ENCODE measurements around the gene ADGRL3.

Gene ADGRL3

DNA sequence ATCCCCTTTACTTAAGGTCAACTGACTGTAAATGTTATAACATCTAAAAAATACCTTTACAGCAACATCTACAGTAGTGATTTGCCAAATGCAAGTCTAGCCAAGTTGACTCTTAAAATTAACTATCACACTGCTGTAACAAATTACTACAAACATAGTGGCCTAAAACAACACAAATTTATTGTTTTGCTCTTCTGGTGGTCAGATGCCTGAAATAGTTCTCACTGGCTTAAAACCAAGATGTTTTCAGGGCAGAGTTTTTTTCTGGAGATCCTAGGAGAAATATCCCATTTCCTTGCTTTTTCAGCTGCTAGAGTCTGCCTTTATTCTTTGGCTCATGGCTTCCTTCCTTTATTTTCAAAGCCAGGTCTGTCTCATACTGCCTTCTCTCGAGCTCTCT lies 120.5 kb downstream of the ADGRL3 start:
- TF ChIP-seq CSDC2 (CRISPR knock-in tag; IDR thresholded peaks at IDR 0.05) (no peak), ZFP3 (CRISPR knock-in tag; IDR thresholded peaks at IDR 0.05) (no peak), ZFP30 (CRISPR knock-in tag; IDR thresholded peaks at IDR 0.05) (no peak), PPARA (CRISPR knock-in tag; IDR thresholded peaks at IDR 0.05; ENCODE audit: borderline replicate concordance) (no peak), TCF4 (CRISPR knock-in tag; IDR thresholded peaks at IDR 0.05; ENCODE audit: borderline replicate concordance) (no peak), GLIS3 (CRISPR knock-in tag; IDR thresholded peaks at IDR 0.05) (no peak), ISL1 (CRISPR knock-in tag; IDR thresholded peaks at IDR 0.05) (no peak), ZC3H10 (CRISPR knock-in tag; IDR thresholded peaks at IDR 0.05) (no peak), ZNF70 (CRISPR knock-in tag; IDR thresholded peaks at IDR 0.05) (no peak), ARNTL (CRISPR knock-in tag; IDR thresholded peaks at IDR 0.05; ENCODE audit: borderline replicate concordance, low read depth) (no peak)
- TF ChIP-seq, protein P1, sequence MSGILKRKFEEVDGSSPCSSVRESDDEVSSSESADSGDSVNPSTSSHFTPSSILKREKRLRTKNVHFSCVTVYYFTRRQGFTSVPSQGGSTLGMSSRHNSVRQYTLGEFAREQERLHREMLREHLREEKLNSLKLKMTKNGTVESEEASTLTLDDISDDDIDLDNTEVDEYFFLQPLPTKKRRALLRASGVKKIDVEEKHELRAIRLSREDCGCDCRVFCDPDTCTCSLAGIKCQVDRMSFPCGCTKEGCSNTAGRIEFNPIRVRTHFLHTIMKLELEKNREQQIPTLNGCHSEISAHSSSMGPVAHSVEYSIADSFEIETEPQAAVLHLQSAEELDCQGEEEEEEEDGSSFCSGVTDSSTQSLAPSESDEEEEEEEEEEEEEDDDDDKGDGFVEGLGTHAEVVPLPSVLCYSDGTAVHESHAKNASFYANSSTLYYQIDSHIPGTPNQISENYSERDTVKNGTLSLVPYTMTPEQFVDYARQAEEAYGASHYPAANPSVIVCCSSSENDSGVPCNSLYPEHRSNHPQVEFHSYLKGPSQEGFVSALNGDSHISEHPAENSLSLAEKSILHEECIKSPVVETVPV (CRISPR knock-in tag; IDR thresholded peaks at IDR 0.05) = no peak
- TF ChIP-seq, protein P2, sequence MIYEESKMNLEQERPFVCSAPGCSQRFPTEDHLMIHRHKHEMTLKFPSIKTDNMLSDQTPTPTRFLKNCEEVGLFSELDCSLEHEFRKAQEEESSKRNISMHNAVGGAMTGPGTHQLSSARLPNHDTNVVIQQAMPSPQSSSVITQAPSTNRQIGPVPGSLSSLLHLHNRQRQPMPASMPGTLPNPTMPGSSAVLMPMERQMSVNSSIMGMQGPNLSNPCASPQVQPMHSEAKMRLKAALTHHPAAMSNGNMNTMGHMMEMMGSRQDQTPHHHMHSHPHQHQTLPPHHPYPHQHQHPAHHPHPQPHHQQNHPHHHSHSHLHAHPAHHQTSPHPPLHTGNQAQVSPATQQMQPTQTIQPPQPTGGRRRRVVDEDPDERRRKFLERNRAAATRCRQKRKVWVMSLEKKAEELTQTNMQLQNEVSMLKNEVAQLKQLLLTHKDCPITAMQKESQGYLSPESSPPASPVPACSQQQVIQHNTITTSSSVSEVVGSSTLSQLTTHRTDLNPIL (CRISPR knock-in tag; IDR thresholded peaks at IDR 0.05; ENCODE audit: low read depth) = no peak
- ATAC-seq = no peak

DNA sequence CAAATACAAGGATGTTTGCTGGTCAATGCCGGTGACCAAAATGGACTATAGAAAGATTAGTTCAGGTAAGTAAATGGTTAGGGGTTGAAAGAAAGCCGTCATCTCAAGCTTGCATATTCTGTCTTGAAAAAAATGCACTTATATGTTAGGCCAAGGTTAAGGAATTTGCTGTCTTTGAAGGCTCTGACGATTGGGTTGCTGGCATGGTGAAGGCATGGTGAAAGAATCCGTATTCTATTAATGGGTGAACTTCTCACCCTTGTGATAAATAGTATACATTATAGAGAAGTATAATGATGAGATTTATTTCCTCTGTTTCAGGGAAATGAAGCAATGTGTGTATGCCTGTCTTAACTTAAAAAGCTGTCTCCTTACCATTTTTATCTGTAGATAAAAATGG lies 132.6 kb downstream of the ADGRL3 start:
- TF ChIP-seq OSR1 (CRISPR knock-in tag; IDR thresholded peaks at IDR 0.05) = no peak
- no peak for TF ChIP-seq ESRRG (CRISPR knock-in tag; IDR thresholded peaks at IDR 0.05)
- TF ChIP-seq, protein P3, sequence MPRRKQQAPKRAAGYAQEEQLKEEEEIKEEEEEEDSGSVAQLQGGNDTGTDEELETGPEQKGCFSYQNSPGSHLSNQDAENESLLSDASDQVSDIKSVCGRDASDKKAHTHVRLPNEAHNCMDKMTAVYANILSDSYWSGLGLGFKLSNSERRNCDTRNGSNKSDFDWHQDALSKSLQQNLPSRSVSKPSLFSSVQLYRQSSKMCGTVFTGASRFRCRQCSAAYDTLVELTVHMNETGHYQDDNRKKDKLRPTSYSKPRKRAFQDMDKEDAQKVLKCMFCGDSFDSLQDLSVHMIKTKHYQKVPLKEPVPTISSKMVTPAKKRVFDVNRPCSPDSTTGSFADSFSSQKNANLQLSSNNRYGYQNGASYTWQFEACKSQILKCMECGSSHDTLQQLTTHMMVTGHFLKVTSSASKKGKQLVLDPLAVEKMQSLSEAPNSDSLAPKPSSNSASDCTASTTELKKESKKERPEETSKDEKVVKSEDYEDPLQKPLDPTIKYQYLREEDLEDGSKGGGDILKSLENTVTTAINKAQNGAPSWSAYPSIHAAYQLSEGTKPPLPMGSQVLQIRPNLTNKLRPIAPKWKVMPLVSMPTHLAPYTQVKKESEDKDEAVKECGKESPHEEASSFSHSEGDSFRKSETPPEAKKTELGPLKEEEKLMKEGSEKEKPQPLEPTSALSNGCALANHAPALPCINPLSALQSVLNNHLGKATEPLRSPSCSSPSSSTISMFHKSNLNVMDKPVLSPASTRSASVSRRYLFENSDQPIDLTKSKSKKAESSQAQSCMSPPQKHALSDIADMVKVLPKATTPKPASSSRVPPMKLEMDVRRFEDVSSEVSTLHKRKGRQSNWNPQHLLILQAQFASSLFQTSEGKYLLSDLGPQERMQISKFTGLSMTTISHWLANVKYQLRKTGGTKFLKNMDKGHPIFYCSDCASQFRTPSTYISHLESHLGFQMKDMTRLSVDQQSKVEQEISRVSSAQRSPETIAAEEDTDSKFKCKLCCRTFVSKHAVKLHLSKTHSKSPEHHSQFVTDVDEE (CRISPR knock-in tag; IDR thresholded peaks at IDR 0.05) = no peak
- TF ChIP-seq ZFP3 (CRISPR knock-in tag; IDR thresholded peaks at IDR 0.05) = no peak
- TF ChIP-seq TOX (CRISPR knock-in tag; IDR thresholded peaks at IDR 0.05; ENCODE audit: borderline replicate concordance) = no peak

DNA sequence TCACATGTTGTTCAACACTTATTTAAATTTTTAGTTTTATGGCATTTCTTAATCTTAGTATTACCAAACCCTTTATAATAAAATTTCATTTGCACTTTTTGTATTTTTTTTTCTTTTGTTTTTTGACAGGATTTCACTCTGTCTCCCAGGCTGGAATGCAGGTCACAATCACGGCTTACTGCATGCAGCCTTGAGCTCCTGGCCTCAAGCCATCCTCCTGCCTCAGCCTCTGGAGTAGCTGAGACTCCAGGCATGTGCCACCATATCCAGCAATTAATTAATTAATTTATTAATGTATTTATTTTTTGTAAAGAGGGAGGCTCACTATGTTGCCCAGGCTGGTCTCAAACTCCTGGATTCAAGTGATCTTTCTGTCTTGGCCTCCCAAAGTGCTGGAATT lies 133.4 kb downstream of the ADGRL3 start:
- ATAC-seq = no peak
- no peak for TF ChIP-seq OSR1 (CRISPR knock-in tag; IDR thresholded peaks at IDR 0.05)
- TF ChIP-seq ZNF70 (CRISPR knock-in tag; IDR thresholded peaks at IDR 0.05) = no peak
- TF ChIP-seq, protein P3 (CRISPR knock-in tag; IDR thresholded peaks at IDR 0.05) = no peak
- TF ChIP-seq, protein P2 (CRISPR knock-in tag; IDR thresholded peaks at IDR 0.05; ENCODE audit: low read depth) = no peak
- TF ChIP-seq ZNF8 (CRISPR knock-in tag; IDR thresholded peaks at IDR 0.05) = no peak
- TF ChIP-seq ARNTL (CRISPR knock-in tag; IDR thresholded peaks at IDR 0.05; ENCODE audit: borderline replicate concordance, low read depth) = no peak
- TF ChIP-seq, protein P1 (CRISPR knock-in tag; IDR thresholded peaks at IDR 0.05) = no peak
- no peak for TF ChIP-seq ISL1 (CRISPR knock-in tag; IDR thresholded peaks at IDR 0.05)

More for the DNA sequence above, 132.6 kb downstream of the ADGRL3 start:
- ATAC-seq = no peak
